ENCODE data around the gene CACNA2D3. TPM values are rescaled to one million over a fixed set of nuclear protein-coding genes. Genes with fewer than 3 reads are reported as not detected.

The CACNA2D3 gene
- total RNA-seq, 1 experiment from 2014 or later, result 1.6 TPM

- no peak overlapping the region for H3K4me3 ChIP-seq (ENCODE audit: insufficient read depth, low read depth, low read length)
- H3K36me3 ChIP-seq (replicated peaks; ENCODE audit: control insufficient read depth, insufficient read depth, low read length), result no peaks in the 10 kb centered on the region; the same call in 1 of the 2 replicates
- DNase-seq, result no peak
- no peaks in the 10 kb centered on the region for H3K27me3 ChIP-seq (ENCODE audit: control insufficient read depth, insufficient read depth, low read length)
Measured at GRCh38 chr3:54785976-54786375, 663.6 kb downstream of the CACNA2D3 start.

DNA sequence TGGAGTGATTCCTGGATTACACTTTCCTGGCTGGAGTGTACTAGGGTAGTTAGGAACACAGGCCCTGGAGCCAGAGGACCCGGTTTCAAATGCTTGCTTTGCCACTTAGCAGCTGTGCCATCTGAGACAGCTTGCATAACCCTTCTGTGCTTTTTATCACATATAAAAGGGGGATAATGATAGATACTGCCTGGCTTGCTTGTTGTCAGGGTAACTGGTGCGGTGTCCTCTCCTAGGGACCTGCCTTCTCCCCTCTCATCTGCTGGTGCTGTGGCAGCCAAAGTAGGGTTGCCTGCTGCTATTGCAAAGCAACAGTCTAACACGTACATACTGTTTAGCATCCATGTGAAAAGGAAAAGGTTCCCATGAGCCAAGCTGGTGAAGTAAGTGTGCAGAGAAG lies 667.7 kb downstream of the CACNA2D3 start:
- no peaks in the 10 kb centered on the region for H3K27me3 ChIP-seq (ENCODE audit: control insufficient read depth, insufficient read depth, low read length)
- H3K36me3 ChIP-seq (replicated peaks; ENCODE audit: control insufficient read depth, insufficient read depth, low read length), result no peaks in the 10 kb centered on the region
- H3K4me3 ChIP-seq (ENCODE audit: insufficient read depth, low read depth, low read length), result no peak overlapping the region
- DNase-seq, result no peak

- Histone ChIP-seq H3K36me3 (replicated peaks; ENCODE audit: control insufficient read depth, insufficient read depth, low read length) (no peaks in the 10 kb centered on the region), H3K27me3 (ENCODE audit: control insufficient read depth, insufficient read depth, low read length) (no peaks in the 10 kb centered on the region), H3K4me3 (ENCODE audit: insufficient read depth, low read depth, low read length) (no peak overlapping the region)
- no peak for DNase-seq
Measured at GRCh38 chr3:54791501-54792156, 669.3 kb downstream of the CACNA2D3 start.

DNA sequence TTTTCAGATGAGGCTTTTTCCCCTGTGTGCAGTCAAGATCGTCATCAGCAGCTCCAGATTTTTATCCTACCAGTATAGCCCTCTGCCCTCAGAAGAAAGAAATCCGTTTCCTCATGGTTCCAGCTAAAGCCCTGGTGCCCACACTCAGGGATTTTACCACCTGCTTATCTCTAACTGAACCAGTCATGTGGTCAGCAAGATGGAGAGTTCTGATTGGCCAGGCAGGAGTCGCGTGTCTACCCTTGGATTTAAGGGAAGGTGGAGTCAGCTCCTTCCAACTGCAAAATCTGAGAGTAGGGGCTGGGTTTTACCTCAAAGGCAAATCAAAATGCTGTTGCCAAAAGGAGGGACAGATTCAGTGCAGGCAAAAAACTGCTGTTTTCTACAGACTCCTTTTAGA lies 670.2 kb downstream of the CACNA2D3 start:
- no peak overlapping the region for H3K4me3 ChIP-seq (ENCODE audit: insufficient read depth, low read depth, low read length)
- no peaks in the 10 kb centered on the region for H3K27me3 ChIP-seq (ENCODE audit: control insufficient read depth, insufficient read depth, low read length)
- DNase-seq, result no peak
- H3K36me3 ChIP-seq (replicated peaks; ENCODE audit: control insufficient read depth, insufficient read depth, low read length), result no peaks in the 10 kb centered on the region

DNA sequence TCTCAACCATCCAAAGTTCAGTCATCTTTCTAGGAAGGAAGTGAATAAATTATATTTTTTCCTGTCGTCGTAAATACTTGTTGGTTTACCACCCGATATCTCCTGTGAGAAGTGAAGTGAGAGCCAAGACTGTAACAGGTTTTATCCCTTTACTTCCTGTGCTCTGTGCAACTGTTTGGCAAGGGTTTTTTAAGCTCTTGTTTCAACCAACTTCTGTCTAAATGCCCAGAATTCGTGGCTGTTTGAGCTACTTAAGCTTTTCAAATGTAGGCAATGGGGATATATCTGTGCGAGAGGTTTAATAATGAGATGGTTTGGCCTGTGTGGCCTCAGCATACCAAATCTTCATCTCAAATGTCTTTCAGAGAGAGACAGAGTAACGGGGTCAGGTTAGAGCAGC lies 670.8 kb downstream of the CACNA2D3 start:
- no peak for DNase-seq
- H3K4me3 ChIP-seq (ENCODE audit: insufficient read depth, low read depth, low read length), result no peak overlapping the region
- no peaks in the 10 kb centered on the region for H3K27me3 ChIP-seq (ENCODE audit: control insufficient read depth, insufficient read depth, low read length)
- H3K36me3 ChIP-seq (replicated peaks; ENCODE audit: control insufficient read depth, insufficient read depth, low read length), result no peaks in the 10 kb centered on the region

- no peak for DNase-seq
- Histone ChIP-seq H3K36me3 (replicated peaks; ENCODE audit: control insufficient read depth, insufficient read depth, low read length) (no peaks in the 10 kb centered on the region; the same call in 1 of the 2 replicates), H3K27me3 (ENCODE audit: control insufficient read depth, insufficient read depth, low read length) (no peaks in the 10 kb centered on the region), H3K4me3 (ENCODE audit: insufficient read depth, low read depth, low read length) (no peak overlapping the region)
Measured at GRCh38 chr3:54797111-54797510, 674.8 kb downstream of the CACNA2D3 start.

DNA sequence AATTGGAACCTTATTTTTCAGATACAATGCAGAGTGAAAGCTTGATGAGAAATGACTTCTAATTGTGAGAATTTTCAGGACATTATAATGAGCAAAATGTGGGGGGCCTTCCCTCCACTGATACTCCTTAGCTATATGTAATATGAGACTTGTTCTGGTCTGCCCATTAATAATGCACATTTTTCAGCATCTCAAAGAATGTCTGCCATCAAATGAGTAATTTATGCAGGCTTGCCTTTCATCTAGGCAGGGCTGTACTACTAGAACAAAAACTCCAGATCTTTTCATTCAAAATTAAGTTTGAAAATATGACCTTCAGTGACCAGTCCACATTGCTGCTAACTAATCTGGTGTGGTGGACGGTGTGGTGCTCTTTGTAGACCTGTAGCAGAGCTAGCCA lies 678.1 kb downstream of the CACNA2D3 start:
- Histone ChIP-seq H3K36me3 (replicated peaks; ENCODE audit: control insufficient read depth, insufficient read depth, low read length) (no peaks in the 10 kb centered on the region; the same call in 1 of the 2 replicates), H3K27me3 (ENCODE audit: control insufficient read depth, insufficient read depth, low read length) (no peaks in the 10 kb centered on the region), H3K4me3 (ENCODE audit: insufficient read depth, low read depth, low read length) (no peak overlapping the region)
- DNase-seq, result no peak

- H3K4me3 ChIP-seq (ENCODE audit: insufficient read depth, low read depth, low read length), result no peak overlapping the region
- H3K36me3 ChIP-seq (replicated peaks; ENCODE audit: control insufficient read depth, insufficient read depth, low read length), result no peaks in the 10 kb centered on the region; the same call in 1 of the 2 replicates
- DNase-seq, result no peak
- no peaks in the 10 kb centered on the region for H3K27me3 ChIP-seq (ENCODE audit: control insufficient read depth, insufficient read depth, low read length)
Measured at GRCh38 chr3:54801977-54802376, 679.6 kb downstream of the CACNA2D3 start.

DNA sequence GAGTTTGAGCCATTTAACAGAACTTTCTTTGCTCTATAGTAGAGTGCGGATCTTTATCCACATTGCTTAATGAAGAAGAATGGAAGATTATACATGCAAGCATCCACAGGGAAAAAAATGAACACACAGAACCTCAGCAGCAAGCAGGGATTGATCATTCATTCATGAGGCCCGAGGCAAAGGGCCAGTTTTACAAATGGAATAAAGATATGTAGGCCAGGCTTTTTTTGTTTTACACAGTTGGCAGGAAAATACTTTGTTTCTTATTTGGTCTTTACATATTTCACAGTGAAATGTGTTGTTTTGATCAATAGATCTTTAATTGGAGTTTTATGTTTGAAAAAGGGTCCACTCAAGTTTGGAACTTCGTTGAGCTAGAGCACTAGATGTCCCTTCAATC lies 688.0 kb downstream of the CACNA2D3 start:
- no peak for DNase-seq
- H3K36me3 ChIP-seq (replicated peaks; ENCODE audit: control insufficient read depth, insufficient read depth, low read length), result no peaks in the 10 kb centered on the region
- no peak overlapping the region for H3K4me3 ChIP-seq (ENCODE audit: insufficient read depth, low read depth, low read length)
- H3K27me3 ChIP-seq (ENCODE audit: control insufficient read depth, insufficient read depth, low read length), result peaks cover 2% of the 10 kb centered on the region; the same call in 1 of the 2 replicates

DNA sequence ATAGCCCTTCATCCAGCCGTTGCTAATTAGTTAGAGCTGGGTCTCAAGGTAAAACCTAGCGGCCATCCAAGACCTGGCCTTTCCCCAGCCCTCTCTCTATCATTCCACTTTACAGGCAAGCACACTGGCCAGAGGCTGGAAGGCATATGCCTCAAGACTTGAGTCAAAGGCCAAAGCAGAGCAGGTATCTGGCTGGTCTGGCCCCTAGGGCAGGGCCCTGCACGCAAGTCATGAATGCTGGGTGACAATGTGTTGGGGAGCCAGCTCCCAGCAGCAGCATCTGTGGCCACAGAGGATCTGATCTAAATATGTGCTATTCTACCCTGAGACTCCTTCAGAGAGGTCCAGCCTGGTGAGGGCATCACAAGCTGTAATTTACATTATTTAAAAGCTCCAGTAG lies 691.9 kb downstream of the CACNA2D3 start:
- H3K36me3 ChIP-seq (replicated peaks; ENCODE audit: control insufficient read depth, insufficient read depth, low read length), result no peaks in the 10 kb centered on the region
- DNase-seq, result no peak
- H3K27me3 ChIP-seq (ENCODE audit: control insufficient read depth, insufficient read depth, low read length), result peaks cover 24% of the 10 kb centered on the region
- H3K4me3 ChIP-seq (ENCODE audit: insufficient read depth, low read depth, low read length), result no peak overlapping the region

GRCh38 chr3:54817628-54818027 lies 695.3 kb downstream of the CACNA2D3 start:
- no peak overlapping the region for H3K4me3 ChIP-seq (ENCODE audit: insufficient read depth, low read depth, low read length)
- no peak for DNase-seq
- peaks cover 53% of the 10 kb centered on the region for H3K27me3 ChIP-seq (ENCODE audit: control insufficient read depth, insufficient read depth, low read length)
- H3K36me3 ChIP-seq (replicated peaks; ENCODE audit: control insufficient read depth, insufficient read depth, low read length), result no peaks in the 10 kb centered on the region

- DNase-seq, result no peak
- no peaks in the 10 kb centered on the region for H3K36me3 ChIP-seq (replicated peaks; ENCODE audit: control insufficient read depth, insufficient read depth, low read length)
- H3K27me3 ChIP-seq (ENCODE audit: control insufficient read depth, insufficient read depth, low read length), result peaks cover 53% of the 10 kb centered on the region
Measured at GRCh38 chr3:54818486-54818885, 696.1 kb downstream of the CACNA2D3 start.

GRCh38 chr3:54818942-54819341 lies 696.6 kb downstream of the CACNA2D3 start:
- Histone ChIP-seq H3K36me3 (replicated peaks; ENCODE audit: control insufficient read depth, insufficient read depth, low read length) (no peaks in the 10 kb centered on the region), H3K27me3 (ENCODE audit: control insufficient read depth, insufficient read depth, low read length) (peaks cover 53% of the 10 kb centered on the region), H3K4me3 (ENCODE audit: insufficient read depth, low read depth, low read length) (no peak overlapping the region)
- DNase-seq, result no peak

More at GRCh38 chr3:54818486-54818885, 696.1 kb downstream of the CACNA2D3 start:
- no peak overlapping the region for H3K4me3 ChIP-seq (ENCODE audit: insufficient read depth, low read depth, low read length)

DNA sequence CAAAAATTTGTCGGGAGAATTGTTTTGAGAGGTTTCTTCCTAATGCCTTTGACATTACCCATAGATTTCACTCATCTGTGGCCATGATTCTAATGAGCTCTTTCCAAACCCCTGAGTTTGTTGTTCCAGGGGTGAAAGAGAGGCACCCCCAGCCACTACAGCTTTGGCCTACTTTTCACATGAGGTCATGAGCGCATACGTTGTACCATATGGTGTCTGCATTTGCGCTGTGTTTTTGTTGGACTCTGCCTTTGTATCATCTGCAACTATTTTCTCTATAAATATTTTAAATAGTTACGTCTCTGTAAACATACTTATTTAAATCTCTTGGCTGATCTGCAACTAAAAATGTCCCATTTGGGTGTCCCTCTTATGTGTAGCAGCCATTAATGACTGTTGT lies 697.6 kb downstream of the CACNA2D3 start:
- no peak for DNase-seq
- Histone ChIP-seq H3K4me3 (ENCODE audit: insufficient read depth, low read depth, low read length) (no peak overlapping the region), H3K36me3 (replicated peaks; ENCODE audit: control insufficient read depth, insufficient read depth, low read length) (no peaks in the 10 kb centered on the region), H3K27me3 (ENCODE audit: control insufficient read depth, insufficient read depth, low read length) (peaks cover 52% of the 10 kb centered on the region)

GRCh38 chr3:54822206-54822605 lies 699.9 kb downstream of the CACNA2D3 start:
- H3K27me3 ChIP-seq (ENCODE audit: control insufficient read depth, insufficient read depth, low read length), result peaks cover 44% of the 10 kb centered on the region
- H3K4me3 ChIP-seq (ENCODE audit: insufficient read depth, low read depth, low read length), result no peak overlapping the region
- no peak for DNase-seq
- no peaks in the 10 kb centered on the region for H3K36me3 ChIP-seq (replicated peaks; ENCODE audit: control insufficient read depth, insufficient read depth, low read length)

- Histone ChIP-seq H3K4me3 (ENCODE audit: insufficient read depth, low read depth, low read length) (no peak overlapping the region), H3K27me3 (ENCODE audit: control insufficient read depth, insufficient read depth, low read length) (peaks cover 12% of the 10 kb centered on the region), H3K36me3 (replicated peaks; ENCODE audit: control insufficient read depth, insufficient read depth, low read length) (no peaks in the 10 kb centered on the region)
- no peak for DNase-seq
Measured at GRCh38 chr3:54826251-54826691, 703.9 kb downstream of the CACNA2D3 start.

Data from H7 (cell line).